EH (cell line): ENCODE results near the gene SNX25.

Source experiments
- DNase-seq: peaks from one replicate; pipeline ENCODE4 v3.0.0-alpha.2; 2015; ENCODE audit warnings: low read depth

The SNX25 gene

GRCh38 chr4:185411849-185412248, 202.5 kb downstream of the SNX25 start:
- no peak for DNase-seq

- DNase-seq: no peak
Observed at GRCh38 chr4:185412412-185412811, 203.0 kb downstream of the SNX25 start.
